Measurements from ENCODE around the gene CEP128.

The CEP128 gene

DNA sequence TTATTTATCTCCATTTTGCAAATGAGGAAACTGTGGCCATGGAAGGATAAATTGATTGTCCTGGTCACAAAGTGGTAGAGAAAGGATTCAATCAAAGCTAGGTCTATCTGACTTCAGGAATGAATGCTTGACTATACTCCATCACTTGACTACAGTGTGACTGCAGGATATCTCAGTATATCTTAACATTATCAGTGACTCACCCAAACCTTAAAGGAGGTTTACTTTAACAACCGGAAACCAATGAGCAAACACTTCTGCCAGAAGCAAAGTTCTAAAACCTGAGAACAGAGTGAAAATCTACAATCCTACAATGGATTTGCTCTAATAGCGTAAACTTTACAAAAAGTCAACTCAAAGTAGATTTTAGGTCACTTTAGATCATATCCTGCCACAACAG, 277.0 kb downstream of the CEP128 start:
- in situ Hi-C loops (cut with HindIII; ENCODE audit: low sequenced_read_pairs): no loop called here
- no peak for TF ChIP-seq CTCF (IDR thresholded peaks at IDR 0.05; ENCODE audit: low read depth, low read length, missing control alignments)
- DNase-seq (ENCODE audit: low read depth): no peak
- H3K4me3 ChIP-seq (ENCODE audit: low read depth, low read length): no peak overlapping the region

- TF ChIP-seq CTCF (IDR thresholded peaks at IDR 0.05; ENCODE audit: low read depth, low read length, missing control alignments): no peak
- DNase-seq (ENCODE audit: low read depth): no peak
- H3K4me3 ChIP-seq (ENCODE audit: low read depth, low read length): no peak overlapping the region
- in situ Hi-C loops (cut with HindIII; ENCODE audit: low sequenced_read_pairs): no loop called here
These were observed 278.0 kb downstream of the CEP128 start for GRCh38 chr14:80663541-80663940.

GRCh38 chr14:80659783-80660182, 281.8 kb downstream of the CEP128 start:
- TF ChIP-seq CTCF (IDR thresholded peaks at IDR 0.05; ENCODE audit: low read depth, low read length, missing control alignments): no peak
- in situ Hi-C loops (cut with HindIII; ENCODE audit: low sequenced_read_pairs): no loop called here
- DNase-seq (ENCODE audit: low read depth): no peak
- no peak overlapping the region for H3K4me3 ChIP-seq (ENCODE audit: low read depth, low read length)

DNA sequence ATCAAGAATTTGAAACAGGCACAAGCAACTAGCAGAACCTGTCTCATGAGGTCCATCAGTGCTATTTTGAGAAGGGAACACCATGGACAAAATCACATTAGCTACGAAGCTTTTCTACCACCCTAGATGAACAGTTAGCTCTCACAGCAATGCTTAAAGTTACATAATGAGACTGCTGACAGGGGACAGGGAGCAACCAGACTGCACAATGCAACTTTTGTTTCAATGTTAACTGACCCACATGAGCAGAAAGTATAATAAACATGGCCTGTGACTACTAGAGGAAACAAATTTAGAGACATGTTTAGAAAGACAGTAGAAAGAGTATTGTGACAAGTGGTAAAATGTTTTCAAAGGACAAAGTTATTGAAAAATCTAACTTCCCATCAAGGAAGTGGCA, 282.8 kb downstream of the CEP128 start:
- no peak overlapping the region for H3K4me3 ChIP-seq (ENCODE audit: low read depth, low read length)
- in situ Hi-C loops (cut with HindIII; ENCODE audit: low sequenced_read_pairs): no loop called here
- TF ChIP-seq CTCF (IDR thresholded peaks at IDR 0.05; ENCODE audit: low read depth, low read length, missing control alignments): no peak
- DNase-seq (ENCODE audit: low read depth): no peak

GRCh38 chr14:80658155-80658554, 283.4 kb downstream of the CEP128 start:
- no peak for DNase-seq (ENCODE audit: low read depth)
- in situ Hi-C loops (cut with HindIII; ENCODE audit: low sequenced_read_pairs): no loop called here
- H3K4me3 ChIP-seq (ENCODE audit: low read depth, low read length): no peak overlapping the region
- no peak for TF ChIP-seq CTCF (IDR thresholded peaks at IDR 0.05; ENCODE audit: low read depth, low read length, missing control alignments)

DNA sequence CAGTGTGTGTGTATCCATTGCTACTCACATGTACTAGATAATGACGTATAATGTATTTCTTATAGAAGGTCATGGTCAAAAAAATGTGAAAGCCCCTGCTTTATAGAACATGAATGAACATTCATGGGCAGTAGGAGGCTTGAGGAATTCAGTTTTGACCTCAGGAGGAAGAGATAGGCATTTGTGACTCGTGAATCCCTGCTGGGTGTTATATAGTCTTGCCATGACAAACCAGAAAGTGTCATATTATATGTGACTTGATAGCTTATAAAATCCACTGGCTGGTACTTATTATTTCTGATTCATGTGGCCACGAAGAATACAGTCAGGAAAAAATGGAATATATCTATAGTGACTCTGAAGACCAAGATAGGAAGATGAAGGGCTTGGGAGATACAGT, 287.6 kb downstream of the CEP128 start:
- no peak overlapping the region for H3K4me3 ChIP-seq (ENCODE audit: low read depth, low read length)
- in situ Hi-C loops (cut with HindIII; ENCODE audit: low sequenced_read_pairs): no loop called here
- TF ChIP-seq CTCF (IDR thresholded peaks at IDR 0.05; ENCODE audit: low read depth, low read length, missing control alignments): no peak
- no peak for DNase-seq (ENCODE audit: low read depth)

All from astrocyte of the cerebellum (primary cell).